Suppressor macrophage (primary cell): ENCODE measurements around the gene KRTAP9-6.
"Not testable (repeated sequence)": the region's sequence is repeated elsewhere in the genome, so short reads cannot be mapped to it uniquely, and the experiment has no call there.

Experiments used
- DNase-seq, 4 experiments: peaks; one replicate each; pipeline ENCODE4 v3.0.0-alpha.2; 2020 to 2022
- total RNA-seq, 17 experiments: gene quantifications; one replicate each; lab custom pipeline; 2026; ENCODE audit warnings: mixed read lengths in 6 of 17, inconsistent platforms in 3 of 17; lab: John Stamatoyannopoulos, UW

KRTAP9-6 gene
- total RNA-seq: 0 to 0.22 (median 0) reads per million in 17 experiments

- DNase-seq: no peak
These were observed at the start of gene KRTAP9-6 for GRCh38 chr17:41265078-41265477. Gene KRTAP9-6, plus strand, starts transcription at chr17:41265378. Its CDS starts 0 bp downstream, at chr17:41265378.

GRCh38 chr17:41215681-41216080, 49.5 kb upstream of the KRTAP9-6 start:
- no peak for DNase-seq

GRCh38 chr17:41223821-41224220, 41.4 kb upstream of the KRTAP9-6 start:
- DNase-seq: no peak

GRCh38 chr17:41226051-41226450, 39.1 kb upstream of the KRTAP9-6 start:
- no peak for DNase-seq

GRCh38 chr17:41226598-41227095, 38.5 kb upstream of the KRTAP9-6 start, which contains the start of gene KRTAP9-2:
Gene KRTAP9-2, plus strand, starts transcription at chr17:41226648. Its CDS starts 7 bp downstream, at chr17:41226655.
- not testable (repeated sequence) for DNase-seq

- DNase-seq: no peak
These were observed 35.1 kb upstream of the KRTAP9-6 start for GRCh38 chr17:41230094-41230493.

GRCh38 chr17:41231731-41232130, 33.4 kb upstream of the KRTAP9-6 start:
- DNase-seq: no peak

- DNase-seq: not testable (repeated sequence)
These were observed 32.6 kb upstream of the KRTAP9-6 start, which contains the start of gene KRTAP9-3 for GRCh38 chr17:41232399-41233105. Gene KRTAP9-3, plus strand, starts transcription at chr17:41232449. Its CDS starts 53 bp downstream, at chr17:41232502.

GRCh38 chr17:41237116-41237515, 28.1 kb upstream of the KRTAP9-6 start:
- not testable (repeated sequence) for DNase-seq

GRCh38 chr17:41237949-41238437, 27.2 kb upstream of the KRTAP9-6 start, which contains the start of gene KRTAP9-8:
Gene KRTAP9-8, plus strand, starts transcription at chr17:41237999. Its CDS starts 53 bp downstream, at chr17:41238052.
- DNase-seq: not testable (repeated sequence)

- DNase-seq: not testable (repeated sequence)
These were observed 18.0 kb upstream of the KRTAP9-6 start for GRCh38 chr17:41246995-41247787.

GRCh38 chr17:41249637-41250240, 15.4 kb upstream of the KRTAP9-6 start, which contains the start of gene KRTAP9-4:
Gene KRTAP9-4, plus strand, starts transcription at chr17:41249687. Its CDS starts 34 bp downstream, at chr17:41249721.
- not testable (repeated sequence) for DNase-seq

- DNase-seq: peak in 1 of 4 experiments; percentile 0
These were observed 13.9 kb upstream of the KRTAP9-6 start for GRCh38 chr17:41251261-41251660.

GRCh38 chr17:41254861-41255260, 10.3 kb upstream of the KRTAP9-6 start:
- DNase-seq: peak in 1 of 4 experiments; percentile 0

- DNase-seq: peak in 1 of 4 experiments; percentile 0
These were observed 9.5 kb upstream of the KRTAP9-6 start, which contains the start of gene KRTAP9-9 for GRCh38 chr17:41255381-41256290. Gene KRTAP9-9, plus strand, starts transcription at chr17:41255384.

GRCh38 chr17:41256291-41256685, 8.9 kb upstream of the KRTAP9-6 start:
- DNase-seq: no peak

GRCh38 chr17:41258406-41258805, 6.8 kb upstream of the KRTAP9-6 start:
- no peak for DNase-seq

- peak in 1 of 4 experiments; percentile 0 for DNase-seq
These were observed 2.0 kb upstream of the KRTAP9-6 start for GRCh38 chr17:41263212-41263611.

- peak in 1 of 4 experiments; percentile 0 for DNase-seq
These were observed 579 bp upstream of the KRTAP9-6 start for GRCh38 chr17:41264599-41264998.

GRCh38 chr17:41267711-41268110, 2.5 kb downstream of the KRTAP9-6 start:
- no peak for DNase-seq

- not testable (repeated sequence) for DNase-seq
These were observed 6.1 kb downstream of the KRTAP9-6 start for GRCh38 chr17:41271323-41271722.
